Mesangial cell (primary cell): ENCODE measurements around the gene COL10A1. TPM values are rescaled to one million over a fixed set of nuclear protein-coding genes. Genes with fewer than 3 reads are reported as not detected.

Experiments
- total RNA-seq: library from RNA; depleted of rRNA; stranded (reverse); fragments of >200 nt; gene quantifications from 2 replicates; pipeline ENCODE4 v1.2.3, GENCODE V29; 2015

Gene COL10A1
- total RNA-seq: not detected in 2 replicates

DNA sequence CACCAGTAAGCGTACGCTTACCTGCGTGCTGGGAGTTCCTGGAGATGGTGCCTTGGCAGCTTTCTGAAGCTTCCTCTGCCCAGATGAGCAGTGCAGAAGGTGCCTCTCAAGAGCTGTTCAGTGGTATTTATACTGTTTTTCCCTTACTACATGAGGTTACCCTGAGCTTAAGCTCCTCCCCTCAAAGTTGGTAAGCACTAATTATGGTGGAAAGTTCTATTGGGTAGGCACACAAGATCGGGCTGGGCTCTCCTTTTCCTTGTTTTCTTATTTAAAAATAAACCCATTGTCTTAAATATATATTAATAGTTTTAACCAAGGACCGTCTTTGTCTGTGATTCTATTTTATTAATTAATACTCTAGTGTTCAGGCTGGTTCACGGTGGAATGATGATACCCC lies at the start of gene COL10A1:
Gene COL10A1 (minus strand): TSS at position 101 of the 400 bp plus-strand sequence. CDS start 640 bp downstream, outside the sequence.

DNA sequence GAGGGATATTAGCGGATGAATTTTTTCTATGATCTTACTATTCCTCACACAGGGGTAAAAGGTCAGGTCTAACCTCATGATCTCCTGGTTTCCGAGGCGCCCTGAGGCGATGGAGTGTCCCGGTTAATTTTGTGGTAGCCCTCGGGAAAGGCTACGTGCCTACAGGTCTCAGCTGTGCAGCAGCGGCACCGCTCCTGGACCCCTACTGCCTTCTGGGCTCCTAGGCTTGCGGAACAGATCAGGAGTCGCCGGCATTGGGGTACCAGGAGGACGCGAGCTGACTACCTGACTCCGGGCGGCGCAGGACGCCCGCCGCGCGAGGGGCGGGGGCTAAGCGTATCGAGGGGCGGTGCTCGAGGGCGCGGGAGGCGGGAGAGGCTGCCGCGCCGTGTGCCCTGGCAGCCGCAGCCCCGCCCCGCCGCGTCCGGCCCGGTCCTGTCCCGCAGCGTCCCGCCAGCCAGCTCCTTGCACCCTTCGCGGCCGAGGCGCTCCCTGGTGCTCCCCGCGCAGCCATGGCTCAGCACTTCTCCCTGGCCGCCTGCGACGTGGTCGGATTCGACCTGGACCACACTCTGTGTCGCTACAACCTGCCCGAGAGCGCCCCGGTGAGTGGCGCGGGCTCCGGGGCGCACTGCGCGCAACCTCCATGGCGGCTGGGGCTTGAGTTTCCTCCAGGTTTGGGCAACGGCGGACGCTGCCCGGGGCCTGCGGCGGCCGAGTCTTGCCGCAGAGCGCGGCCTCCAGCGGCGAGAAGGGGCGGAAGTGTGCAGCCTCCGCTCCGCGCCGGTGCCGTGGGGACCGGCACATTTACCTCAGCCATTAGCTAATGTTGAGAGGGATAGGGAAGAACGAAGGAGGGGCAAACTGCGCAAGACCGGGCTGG lies 25.3 kb downstream of the COL10A1 start, which contains the start of gene NT5DC1:
Gene NT5DC1 (plus strand): TSS at position 435 of the 883 bp plus-strand sequence. CDS start 78 bp downstream, at position 513.

Other genes starting within 250 kb of the COL10A1 start
- gene FRK, start 65.2 kb downstream of the COL10A1 start, total RNA-seq: 1.6 and 3.0 TPM in 2 replicates
- 5.5 and 6.1 TPM in 2 replicates for gene NT5DC1, start 25.3 kb downstream of the COL10A1 start, total RNA-seq
- gene TSPYL4, start 127.9 kb upstream of the COL10A1 start, total RNA-seq: 9.3 and 13.3 TPM in 2 replicates
- 56.0 and 56.2 TPM in 2 replicates for gene TSPYL1, start 153.8 kb upstream of the COL10A1 start, total RNA-seq
- gene DSE, start 244.8 kb upstream of the COL10A1 start, total RNA-seq: 20.9 and 31.1 TPM in 2 replicates